Esophagus squamous epithelium (tissue), 5 donors: Measurements from ENCODE around the gene NTMT2. TPM values are rescaled to one million over a fixed set of nuclear protein-coding genes. Genes with fewer than 3 reads are reported as not detected.

ENCODE experiments used
- DNase-seq: peaks from one replicate; lab custom pipeline; 2025; lab: John Stamatoyannopoulos, UW
- H3K27ac ChIP-seq, 4 donors: fragments of 200-600 bp; sonication (generic); one replicate each; pipeline ENCODE4 v1.5.1; 2016 to 2019; ENCODE audit warnings: mild to moderate bottlenecking in 1 of 4
- H3K27me3 ChIP-seq, 4 donors: fragments of 200-600 bp; sonication (generic); 1 replicate in 3 of 4; 2 replicates in 1 of 4; pipeline versions ENCODE4 v1.5.1 to v1.6.0; 2017 to 2021; ENCODE audit warnings: antibody characterized with exemption in 1 of 4
- H3K36me3 ChIP-seq, 3 donors: fragments of 200-600 bp; sonication (generic); one replicate each; pipeline ENCODE4 v1.5.1; 2016 to 2019
- H3K4me1 ChIP-seq, 3 donors: fragments of 200-600 bp; sonication (generic); one replicate each; pipeline ENCODE4 v1.5.1; 2017 to 2019
- H3K4me3 ChIP-seq, 4 donors: fragments of 200-600 bp; sonication (generic); 1 replicate in 3 of 4; 2 replicates in 1 of 4; pipeline ENCODE4 v1.5.1; 2016 to 2019; ENCODE audit warnings: mild to moderate bottlenecking in 2 of 4, moderate library complexity in 1 of 4
- H3K9me3 ChIP-seq, 3 donors: fragments of 200-600 bp; sonication (generic); one replicate each; pipeline ENCODE4 v1.5.1; 2016 to 2019
- POLR2A ChIP-seq, 4 donors: fragments of 450-650 bp; IDR thresholded peaks; one replicate each; pipeline ENCODE4 v1.6.1; 2017; ENCODE audit warnings: antibody characterized with exemption in 4 of 4, mild to moderate bottlenecking in 4 of 4, moderate library complexity in 3 of 4
- WGBS, 2 donors: methylation state at CpG; one replicate each; pipeline ENCODE4 v1.1.5; 2018; 5-methylcytosine and 5-hydroxymethylcytosine counted together
- intact Hi-C: fragments of 100-400 bp; cut with DNase I; formaldehyde crosslinking; loops from one replicate; pipeline ENCODE4 v1.15.0; 2022
- total RNA-seq, 4 donors: library from RNA; depleted of rRNA; stranded (reverse); fragments of >200 nt; gene quantifications; one replicate each; pipeline ENCODE4 v1.1.0, GENCODE V29; 2016
- TF ChIP-seq, protein P1 (sequence below), 6 experiments: fragments of 450-650 bp in 4 of 6; fragments of 200-600 bp in 2 of 6; sonication (generic) in 2 of 6; IDR thresholded peaks; one replicate each; pipeline ENCODE4 v1.5.1; 2016 to 2019; ENCODE audit warnings: antibody characterized with exemption in 6 of 6, mild to moderate bottlenecking in 4 of 6, moderate library complexity in 4 of 6
- donor health status: DM: yes; HTN: yes; CAD: no.

The NTMT2 gene
- total RNA-seq, 4 donors from 2014 or later: not detected

DNA sequence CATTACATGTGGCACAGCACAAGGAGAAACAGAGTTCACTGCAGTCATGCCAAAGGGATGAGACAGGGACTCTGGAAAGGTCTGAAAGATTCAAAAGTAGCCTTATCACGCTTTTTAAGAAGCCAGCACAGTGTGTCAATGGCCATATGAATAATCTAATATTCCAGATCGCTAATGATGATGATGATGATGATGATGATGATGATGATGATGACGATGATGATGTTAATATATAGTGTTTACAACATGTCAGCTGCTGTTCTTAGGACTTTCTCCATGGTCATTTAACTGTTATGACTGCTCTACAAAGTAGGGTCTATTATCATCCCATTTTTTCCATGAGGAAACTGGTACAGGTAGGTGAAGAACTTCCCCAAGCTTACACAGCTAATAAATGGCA is 64.4 kb downstream of the NTMT2 start:
- no peak for DNase-seq
- no peaks in the 10 kb centered on the region for H3K27me3 ChIP-seq
- no peaks in the 10 kb centered on the region for H3K36me3 ChIP-seq
- 58 to 60% methylated on average over 3 of the region's 3 CpGs for WGBS, 2 donors
- peaks cover 0 to 15% (median 0%) of the 10 kb centered on the region in 3 donors for H3K4me1 ChIP-seq
- intact Hi-C loops: no loop called here
- no peak for TF ChIP-seq POLR2A (IDR thresholded peaks at IDR 0.05)
- TF ChIP-seq, protein P1, sequence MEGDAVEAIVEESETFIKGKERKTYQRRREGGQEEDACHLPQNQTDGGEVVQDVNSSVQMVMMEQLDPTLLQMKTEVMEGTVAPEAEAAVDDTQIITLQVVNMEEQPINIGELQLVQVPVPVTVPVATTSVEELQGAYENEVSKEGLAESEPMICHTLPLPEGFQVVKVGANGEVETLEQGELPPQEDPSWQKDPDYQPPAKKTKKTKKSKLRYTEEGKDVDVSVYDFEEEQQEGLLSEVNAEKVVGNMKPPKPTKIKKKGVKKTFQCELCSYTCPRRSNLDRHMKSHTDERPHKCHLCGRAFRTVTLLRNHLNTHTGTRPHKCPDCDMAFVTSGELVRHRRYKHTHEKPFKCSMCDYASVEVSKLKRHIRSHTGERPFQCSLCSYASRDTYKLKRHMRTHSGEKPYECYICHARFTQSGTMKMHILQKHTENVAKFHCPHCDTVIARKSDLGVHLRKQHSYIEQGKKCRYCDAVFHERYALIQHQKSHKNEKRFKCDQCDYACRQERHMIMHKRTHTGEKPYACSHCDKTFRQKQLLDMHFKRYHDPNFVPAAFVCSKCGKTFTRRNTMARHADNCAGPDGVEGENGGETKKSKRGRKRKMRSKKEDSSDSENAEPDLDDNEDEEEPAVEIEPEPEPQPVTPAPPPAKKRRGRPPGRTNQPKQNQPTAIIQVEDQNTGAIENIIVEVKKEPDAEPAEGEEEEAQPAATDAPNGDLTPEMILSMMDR (IDR thresholded peaks at IDR 0.05): no peak
- no peak overlapping the region for H3K4me3 ChIP-seq
- no peak overlapping the region for H3K27ac ChIP-seq
- peaks cover 0 to 3% (median 0%) of the 10 kb centered on the region in 3 donors for H3K9me3 ChIP-seq

DNA sequence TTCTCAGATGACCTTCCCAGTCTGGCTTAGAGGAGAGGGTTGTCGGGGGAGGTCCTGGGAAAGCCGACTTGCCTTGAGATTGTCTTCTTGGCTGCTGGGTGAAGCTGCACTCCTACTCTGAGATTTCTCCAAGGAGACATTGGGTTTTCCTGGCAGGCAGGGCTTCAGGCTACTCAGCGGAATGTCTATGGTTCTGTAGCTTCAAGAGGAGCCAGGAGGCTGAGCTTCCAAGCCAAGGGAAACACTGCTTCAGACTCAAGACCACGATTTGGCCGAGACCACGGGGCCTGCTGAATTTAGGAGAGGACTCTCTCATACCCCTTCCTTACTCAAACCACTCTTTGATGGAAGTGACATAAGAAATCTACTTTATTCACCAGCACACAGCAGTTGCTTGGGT is 67.8 kb downstream of the NTMT2 start:
- peak overlapping the region in 2 of 4 donors; percentile 36 for H3K27ac ChIP-seq
- peaks cover 0 to 15% (median 0%) of the 10 kb centered on the region in 3 donors for H3K4me1 ChIP-seq
- H3K9me3 ChIP-seq: no peaks in the 10 kb centered on the region
- WGBS, 2 donors: 73 to 77% methylated on average over 4 to 6 of the region's 6 CpGs
- H3K4me3 ChIP-seq: no peak overlapping the region
- no peak for DNase-seq
- no peaks in the 10 kb centered on the region for H3K27me3 ChIP-seq
- TF ChIP-seq POLR2A (IDR thresholded peaks at IDR 0.05): no peak
- TF ChIP-seq, protein P1 (IDR thresholded peaks at IDR 0.05): no peak
- H3K36me3 ChIP-seq: no peaks in the 10 kb centered on the region
- intact Hi-C loops: no loop called here

DNA sequence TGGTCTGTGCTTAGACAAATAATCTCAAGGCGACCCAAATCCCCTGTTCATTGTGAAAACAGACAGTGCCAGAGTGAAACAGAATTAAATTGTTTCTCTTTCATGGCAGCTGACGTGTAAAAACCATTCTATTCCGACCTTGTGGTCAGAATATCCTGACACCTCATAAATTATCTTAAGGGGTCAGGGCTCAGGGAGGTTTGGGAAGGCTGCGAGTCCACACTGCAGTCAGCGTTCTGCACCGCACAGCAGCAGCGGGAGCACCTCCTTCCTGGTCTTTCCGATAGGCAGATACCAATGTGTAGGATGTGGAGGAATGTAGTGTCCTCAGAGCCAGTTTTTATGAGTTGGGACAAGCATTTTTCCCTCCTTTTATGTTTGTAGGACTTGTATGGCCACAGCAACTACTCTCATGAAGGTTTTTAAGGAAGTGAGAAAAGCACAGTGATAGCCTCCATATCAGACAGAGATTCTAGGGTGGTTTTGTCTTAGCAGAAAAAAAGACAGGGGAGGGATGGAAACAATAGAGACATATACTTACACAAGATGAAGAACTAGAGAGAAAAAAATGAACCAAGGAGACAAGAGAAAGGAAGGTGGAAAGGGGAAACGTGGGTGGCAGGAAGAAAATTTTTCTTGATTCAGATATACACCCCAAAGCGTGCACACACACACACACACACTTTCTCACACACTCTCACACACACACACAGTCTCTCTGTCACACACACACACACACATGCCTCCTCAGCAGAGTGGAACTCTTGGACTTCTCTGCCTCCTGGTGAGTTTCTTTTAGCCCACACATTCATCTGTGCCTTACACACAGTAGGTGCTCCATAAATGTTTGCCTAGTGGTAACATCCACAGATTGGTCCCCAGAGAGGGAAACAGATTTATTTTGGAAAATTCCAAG is 68.6 kb downstream of the NTMT2 start:
- Histone ChIP-seq H3K4me1 (peaks cover 0 to 15% (median 0%) of the 10 kb centered on the region in 3 donors), H3K4me3 (no peak overlapping the region), H3K9me3 (no peaks in the 10 kb centered on the region), H3K27me3 (no peaks in the 10 kb centered on the region), H3K36me3 (no peaks in the 10 kb centered on the region), H3K27ac (peak overlapping the region in 2 of 4 donors; percentile 36)
- no peak for DNase-seq
- WGBS, 2 donors: 35 to 37% methylated on average over 6 to 10 of the region's 10 CpGs
- TF ChIP-seq, protein P1 (IDR thresholded peaks at IDR 0.05): no peak
- TF ChIP-seq POLR2A (IDR thresholded peaks at IDR 0.05): no peak
- intact Hi-C loops: no loop called here

DNA sequence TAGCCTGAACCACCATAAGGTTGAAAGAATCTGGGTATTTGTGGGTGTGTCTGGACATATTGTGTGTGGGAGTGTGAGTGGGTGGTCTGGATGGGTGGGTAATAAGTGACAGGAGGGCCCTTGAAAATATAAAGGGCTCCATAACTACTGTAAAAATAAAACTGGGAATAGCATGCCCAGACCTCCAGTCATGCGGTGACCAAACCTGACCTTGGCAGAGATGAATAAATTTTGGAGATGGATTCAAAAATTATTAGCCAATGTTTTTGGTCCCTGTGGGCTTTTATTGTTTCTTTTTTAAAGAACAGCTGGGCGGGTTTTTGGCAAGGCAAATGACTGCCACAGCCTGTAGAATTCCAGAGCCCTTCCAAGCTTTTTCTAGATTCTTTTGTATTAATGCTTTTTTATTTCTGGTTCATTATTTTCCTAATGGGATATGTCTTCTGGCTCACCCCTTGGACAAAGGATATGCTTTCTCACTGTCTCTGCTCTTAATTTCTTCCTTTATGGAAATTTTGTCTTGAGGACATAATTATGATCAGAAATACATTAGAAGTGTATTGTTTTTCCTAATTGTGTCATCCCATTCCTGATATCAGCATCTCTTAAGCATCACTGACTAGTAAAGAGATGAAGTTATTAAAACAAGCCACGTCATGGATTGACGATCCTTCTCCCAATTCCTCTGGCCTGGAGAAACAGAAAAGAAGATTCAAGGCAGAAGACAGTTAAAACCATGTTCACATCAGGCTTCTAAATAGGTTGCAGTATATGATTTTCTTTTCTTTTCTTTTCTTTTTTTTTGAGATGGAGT is 69.5 kb downstream of the NTMT2 start:
- no peaks in the 10 kb centered on the region for H3K27me3 ChIP-seq
- H3K4me3 ChIP-seq: no peak overlapping the region
- H3K9me3 ChIP-seq: no peaks in the 10 kb centered on the region
- DNase-seq: no peak
- peaks cover 0 to 15% (median 0%) of the 10 kb centered on the region in 3 donors for H3K4me1 ChIP-seq
- 47 to 68% methylated on average over 4 of the region's 4 CpGs for WGBS, 2 donors
- no peak for TF ChIP-seq POLR2A (IDR thresholded peaks at IDR 0.05)
- TF ChIP-seq, protein P1 (IDR thresholded peaks at IDR 0.05): no peak
- H3K36me3 ChIP-seq: no peaks in the 10 kb centered on the region
- intact Hi-C loops: no loop called here
- H3K27ac ChIP-seq: peak overlapping the region in 1 of 4 donors; percentile 14
